T-helper 2 cell (primary cell): ENCODE data around the gene NBEA.

Experiments used
- DNase-seq, 5 experiments: peaks; one replicate each; pipeline versions ENCODE4 v3.0.0 to v3.0.0-alpha.2; 2012 to 2022

The NBEA gene

GRCh38 chr13:35179920-35180663 is 238.0 kb downstream of the NBEA start:
- DNase-seq: no peak

- DNase-seq: no peak
Observed at GRCh38 chr13:35190241-35190640, 248.2 kb downstream of the NBEA start.

- DNase-seq: no peak
Observed at GRCh38 chr13:35191883-35192282, 249.8 kb downstream of the NBEA start.

GRCh38 chr13:35198613-35199200 is 256.6 kb downstream of the NBEA start:
- DNase-seq: no peak

- no peak for DNase-seq
Observed at GRCh38 chr13:35208587-35208986, 266.5 kb downstream of the NBEA start.

GRCh38 chr13:35210261-35210660 is 268.2 kb downstream of the NBEA start:
- DNase-seq: no peak

- no peak for DNase-seq
Observed at GRCh38 chr13:35211949-35212348, 269.9 kb downstream of the NBEA start.

GRCh38 chr13:35213911-35214310 is 271.8 kb downstream of the NBEA start:
- DNase-seq: no peak

GRCh38 chr13:35216131-35216530 is 274.1 kb downstream of the NBEA start:
- no peak for DNase-seq

GRCh38 chr13:35219021-35219420 is 277.0 kb downstream of the NBEA start:
- DNase-seq: no peak

GRCh38 chr13:35225159-35225558 is 283.1 kb downstream of the NBEA start:
- no peak for DNase-seq

- DNase-seq: no peak
Observed at GRCh38 chr13:35225582-35225981, 283.5 kb downstream of the NBEA start.

GRCh38 chr13:35228536-35228935 is 286.5 kb downstream of the NBEA start:
- DNase-seq: no peak

- DNase-seq: no peak
Observed at GRCh38 chr13:35231426-35231825, 289.4 kb downstream of the NBEA start.

GRCh38 chr13:35238274-35238673 is 296.2 kb downstream of the NBEA start:
- no peak for DNase-seq

GRCh38 chr13:35252536-35253205 is 310.6 kb downstream of the NBEA start:
- peak in 1 of 5 experiments; percentile 24 for DNase-seq

- no peak for DNase-seq
Observed at GRCh38 chr13:35255241-35255640, 313.2 kb downstream of the NBEA start.

GRCh38 chr13:35256459-35257148 is 314.5 kb downstream of the NBEA start:
- no peak for DNase-seq

- DNase-seq: no peak
Observed at GRCh38 chr13:35260316-35260715, 318.2 kb downstream of the NBEA start.

- no peak for DNase-seq
Observed at GRCh38 chr13:35266412-35266811, 324.3 kb downstream of the NBEA start.

GRCh38 chr13:35278917-35279316 is 336.8 kb downstream of the NBEA start:
- no peak for DNase-seq

GRCh38 chr13:35279500-35279899 is 337.4 kb downstream of the NBEA start:
- no peak for DNase-seq

- no peak for DNase-seq
Observed at GRCh38 chr13:35283856-35284255, 341.8 kb downstream of the NBEA start.
